Lower lobe of right lung (tissue), 2 donors: ENCODE measurements around the gene CCL7. TPM values are rescaled to one million over a fixed set of nuclear protein-coding genes. Genes with fewer than 3 reads are reported as not detected.

Experiments
- ATAC-seq, 2 donors: fragments of 200-7000 bp; cut with Tn5 transposase; one replicate each; pipeline ENCODE4 v1.9.1; 2020 to 2022; ENCODE audit warnings: mild to moderate bottlenecking in 2 of 2, moderate library complexity in 2 of 2
- DNase-seq: peaks from one replicate; pipeline ENCODE4 v3.0.0-alpha.2; 2020
- H3K27ac ChIP-seq: fragments of 200-600 bp; one replicate; pipeline ENCODE4 v1.8.0; 2022
- H3K27me3 ChIP-seq: fragments of 200-600 bp; one replicate; pipeline ENCODE4 v1.8.0; 2022; ENCODE audit warnings: low read depth
- H3K36me3 ChIP-seq: fragments of 200-600 bp; one replicate; pipeline ENCODE4 v1.8.0; 2022; ENCODE audit warnings: mild to moderate bottlenecking
- H3K4me1 ChIP-seq: fragments of 200-600 bp; one replicate; pipeline ENCODE4 v1.8.0; 2022
- H3K4me3 ChIP-seq: fragments of 200-600 bp; one replicate; pipeline ENCODE4 v1.8.0; 2022; ENCODE audit warnings: mild to moderate bottlenecking
- H3K9me3 ChIP-seq: fragments of 200-600 bp; one replicate; pipeline ENCODE4 v1.8.0; 2022
- CTCF ChIP-seq: fragments of 200-600 bp; IDR thresholded peaks from one replicate; pipeline ENCODE4 v1.8.0; 2022; ENCODE audit warnings: antibody characterized with exemption, mild to moderate bottlenecking
- intact Hi-C: fragments of 100-400 bp; cut with DNase I; formaldehyde crosslinking; loops from one replicate; pipeline ENCODE4 v1.11.0; 2022
- total RNA-seq: library from RNA; stranded (reverse); fragmentation: NEBNext Ultra II Directional; extraction: Animal tissue kit (Norgen Biotek cat#: 25700); gene quantifications from one replicate; pipeline ENCODE4 v1.2.1, GENCODE V29; 2021
- donor health status: DM: no; HTN: yes; CAD: no; lungs with severe emphysema.

CCL7 gene
- total RNA-seq, 1 donor from 2014 or later, result not detected

DNA sequence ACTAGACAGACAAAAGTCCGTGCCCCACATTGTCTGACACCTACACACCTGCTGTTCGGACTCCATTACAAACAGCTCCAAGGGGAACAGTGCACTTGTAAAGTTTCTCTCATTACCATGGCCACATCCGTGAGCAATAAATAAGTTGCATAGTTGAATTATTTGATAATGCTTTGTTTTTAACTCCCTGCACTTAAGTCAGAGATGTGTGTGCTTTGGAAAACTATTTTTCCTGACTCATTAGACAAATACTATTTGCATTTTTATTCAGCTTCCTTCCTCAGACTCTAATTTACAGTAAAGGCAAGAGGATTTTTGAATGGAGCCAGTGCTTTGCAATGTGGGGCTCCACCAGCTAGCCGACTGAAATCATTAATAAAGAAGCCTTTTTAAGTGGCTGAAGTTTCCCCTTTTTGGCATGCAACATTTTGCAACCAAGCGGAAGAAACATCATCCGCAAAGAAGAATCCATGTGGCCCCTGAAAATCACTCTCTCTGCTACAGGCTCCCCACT, 21.5 kb upstream of the CCL7 start:
- H3K4me3 ChIP-seq, result no peak overlapping the region
- peaks cover 96% of the 10 kb centered on the region for H3K4me1 ChIP-seq
- ATAC-seq (peak; percentile 43 to 65), DNase-seq (no peak)
- no peaks in the 10 kb centered on the region for H3K36me3 ChIP-seq
- H3K27me3 ChIP-seq, result no peaks in the 10 kb centered on the region
- H3K27ac ChIP-seq, result peak overlapping the region; percentile 43
- TF ChIP-seq CTCF, result no peak
- H3K9me3 ChIP-seq, result no peaks in the 10 kb centered on the region
- intact Hi-C loops, result no loop called here

- TF ChIP-seq CTCF, result no peak
- Histone ChIP-seq H3K36me3 (no peaks in the 10 kb centered on the region), H3K4me3 (no peak overlapping the region), H3K9me3 (no peaks in the 10 kb centered on the region), H3K4me1 (peaks cover 96% of the 10 kb centered on the region), H3K27me3 (no peaks in the 10 kb centered on the region), H3K27ac (peak overlapping the region; percentile 43)
- intact Hi-C loops, result no loop called here
- ATAC-seq (no peak), DNase-seq (no peak)
Measured at GRCh38 chr17:34249061-34249460, 21.0 kb upstream of the CCL7 start.

- no peak for DNase-seq
- TF ChIP-seq CTCF, result no peak
- H3K27me3 ChIP-seq, result no peaks in the 10 kb centered on the region
- intact Hi-C loops, result no loop called here
- H3K4me1 ChIP-seq, result peaks cover 96% of the 10 kb centered on the region
- H3K36me3 ChIP-seq, result no peaks in the 10 kb centered on the region
- no peak for ATAC-seq
- H3K9me3 ChIP-seq, result no peaks in the 10 kb centered on the region
- H3K27ac ChIP-seq, result peak overlapping the region; percentile 43
- no peak overlapping the region for H3K4me3 ChIP-seq
Measured at GRCh38 chr17:34249478-34249877, 20.5 kb upstream of the CCL7 start.

DNA sequence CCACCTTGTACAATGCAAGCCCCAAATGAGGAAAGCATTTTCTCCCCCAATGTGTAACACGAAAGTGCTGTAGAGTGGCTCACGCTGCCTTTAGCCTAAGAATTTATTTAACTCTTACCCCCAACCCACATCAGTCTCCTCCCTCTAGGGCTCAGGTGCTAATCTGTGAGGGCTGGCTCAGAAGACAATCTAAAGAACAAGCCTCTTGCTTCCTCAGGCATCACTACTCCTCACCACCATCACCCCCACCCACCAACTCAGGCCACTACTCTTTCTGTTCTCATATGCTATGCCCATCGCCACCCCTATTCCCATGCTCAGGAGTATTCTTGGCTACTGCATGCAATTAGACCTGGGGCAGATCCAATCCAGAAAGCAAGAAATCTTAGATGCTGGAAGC, 18.8 kb upstream of the CCL7 start:
- peaks cover 98% of the 10 kb centered on the region for H3K4me1 ChIP-seq
- intact Hi-C loops, result no loop called here
- TF ChIP-seq CTCF, result no peak
- DNase-seq (no peak), ATAC-seq (no peak)
- H3K4me3 ChIP-seq, result no peak overlapping the region
- H3K9me3 ChIP-seq, result no peaks in the 10 kb centered on the region
- no peaks in the 10 kb centered on the region for H3K36me3 ChIP-seq
- H3K27ac ChIP-seq, result no peak overlapping the region
- H3K27me3 ChIP-seq, result no peaks in the 10 kb centered on the region

- TF ChIP-seq CTCF, result no peak
- H3K27me3 ChIP-seq, result no peaks in the 10 kb centered on the region
- H3K27ac ChIP-seq, result peak overlapping the region; percentile 71
- ATAC-seq, result peak; percentile 13 to 27
- intact Hi-C loops, result no loop called here
- peaks cover 95% of the 10 kb centered on the region for H3K4me1 ChIP-seq
- no peaks in the 10 kb centered on the region for H3K9me3 ChIP-seq
- no peaks in the 10 kb centered on the region for H3K36me3 ChIP-seq
- H3K4me3 ChIP-seq, result no peak overlapping the region
- DNase-seq, result no peak
Measured at GRCh38 chr17:34252095-34252443, 18.0 kb upstream of the CCL7 start.
